Mesenchymal stem cell (in vitro differentiated cells and primary cell): ENCODE data around the gene TENM3.

Source experiments
- DNase-seq: peaks from one replicate; pipeline ENCODE4 v3.0.0-alpha.2; 2013
- H2AFZ ChIP-seq: one replicate; pipeline ENCODE4 v1.6.1; 2013; ENCODE audit warnings: low read depth, mild to moderate bottlenecking, control low read depth, inconsistent platforms, low read length, moderate library complexity
- H2AK5ac ChIP-seq: 2 replicates; pipeline ENCODE4 v1.6.1; 2013; ENCODE audit warnings: low read length, moderate library complexity, mild to moderate bottlenecking, inconsistent platforms; ENCODE audit not compliant: severe bottlenecking
- H2BK120ac ChIP-seq: one replicate; pipeline ENCODE4 v1.6.1; 2013; ENCODE audit warnings: low read depth, mild to moderate bottlenecking, inconsistent platforms, low read length, moderate library complexity
- H2BK12ac ChIP-seq, 2 experiments: one replicate each; pipeline ENCODE4 v1.6.1; 2013; ENCODE audit warnings: inconsistent platforms in 2 of 2, low read length in 2 of 2, mild to moderate bottlenecking in 2 of 2, moderate library complexity in 2 of 2, control low read depth in 1 of 2
- H2BK15ac ChIP-seq: one replicate; pipeline ENCODE4 v1.6.1; 2013; ENCODE audit warnings: mild to moderate bottlenecking, low read depth, inconsistent platforms; ENCODE audit not compliant: poor library complexity, severe bottlenecking
- H2BK5ac ChIP-seq: 2 replicates; pipeline ENCODE4 v1.6.1; 2013; ENCODE audit warnings: low read depth, mild to moderate bottlenecking, low read length, control low read depth, inconsistent platforms; ENCODE audit not compliant: poor library complexity, severe bottlenecking
- H3K14ac ChIP-seq, 2 experiments: one replicate each; pipeline ENCODE4 v1.6.1; 2013; ENCODE audit warnings: inconsistent platforms in 2 of 2, low read length in 2 of 2, control low read depth in 1 of 2, mild to moderate bottlenecking in 1 of 2, moderate library complexity in 1 of 2
- H3K18ac ChIP-seq, 2 experiments: one replicate each; pipeline ENCODE4 v1.6.1; 2013; ENCODE audit warnings: inconsistent platforms in 2 of 2, low read length in 2 of 2, control low read depth in 1 of 2, low read depth in 1 of 2, mild to moderate bottlenecking in 1 of 2
- H3K23ac ChIP-seq, 2 experiments: one replicate each; pipeline ENCODE4 v1.6.1; 2013; ENCODE audit warnings: inconsistent platforms in 2 of 2, low read length in 2 of 2, mild to moderate bottlenecking in 2 of 2, moderate library complexity in 2 of 2, control low read depth in 1 of 2
- H3K27ac ChIP-seq: 2 replicates; pipeline ENCODE4 v1.5.1; 2013; ENCODE audit warnings: mild to moderate bottlenecking, moderate library complexity, low read length, control low read depth, inconsistent platforms; ENCODE audit not compliant: poor library complexity, severe bottlenecking
- H3K27me3 ChIP-seq, 2 experiments: 2 replicates each; pipeline versions ENCODE4 v1.6.1 to v1.7.0; 2013; ENCODE audit warnings: low read length in 2 of 2, mild to moderate bottlenecking in 2 of 2, moderate library complexity in 2 of 2, control low read depth in 1 of 2, inconsistent platforms in 1 of 2; ENCODE audit not compliant: control insufficient read depth in 1 of 2, insufficient read depth in 1 of 2
- H3K36me3 ChIP-seq, 2 experiments: 2 replicates each; pipeline versions ENCODE4 v1.6.1 to v1.7.0; 2013; ENCODE audit warnings: low read length in 2 of 2, control low read depth in 1 of 2, inconsistent platforms in 1 of 2, low read depth in 1 of 2, mild to moderate bottlenecking in 1 of 2; ENCODE audit not compliant: insufficient read depth in 2 of 2, control insufficient read depth in 1 of 2
- H3K4ac ChIP-seq, 2 experiments: one replicate each; pipeline ENCODE4 v1.6.1; 2013; ENCODE audit warnings: inconsistent platforms in 2 of 2, low read length in 2 of 2, mild to moderate bottlenecking in 2 of 2, moderate library complexity in 2 of 2, control low read depth in 1 of 2, low read depth in 1 of 2
- H3K4me1 ChIP-seq: 2 replicates; pipeline ENCODE4 v1.6.1; 2013; ENCODE audit warnings: low read depth, low read length, control low read depth; ENCODE audit not compliant: control insufficient read depth, insufficient read depth
- H3K4me2 ChIP-seq: 2 replicates; pipeline ENCODE4 v1.6.1; 2013; ENCODE audit warnings: low read length, mild to moderate bottlenecking, inconsistent platforms; ENCODE audit not compliant: poor library complexity, severe bottlenecking
- H3K4me3 ChIP-seq, 2 experiments: 2 replicates each; pipeline versions ENCODE4 v1.5.1 to v1.7.0; 2013; ENCODE audit warnings: low read length in 2 of 2, mild to moderate bottlenecking in 2 of 2, control low read depth in 1 of 2, low read depth in 1 of 2; ENCODE audit not compliant: insufficient read depth in 1 of 2
- H3K79me1 ChIP-seq: replicated peaks from 2 replicates; pipeline ENCODE4 v1.6.1; 2013; ENCODE audit warnings: mild to moderate bottlenecking, control low read depth, low read length, inconsistent platforms; ENCODE audit not compliant: poor library complexity, severe bottlenecking
- H3K9ac ChIP-seq: 2 replicates; pipeline ENCODE4 v1.7.0; 2013; ENCODE audit warnings: mild to moderate bottlenecking, low read length, moderate library complexity
- H3K9me3 ChIP-seq: 2 replicates; pipeline ENCODE4 v1.7.0; 2013; ENCODE audit warnings: mild to moderate bottlenecking, low read length; ENCODE audit not compliant: control insufficient read depth
- H4K8ac ChIP-seq: one replicate; pipeline ENCODE4 v1.6.1; 2013; ENCODE audit warnings: inconsistent platforms, mild to moderate bottlenecking, low read length, moderate library complexity
- H4K91ac ChIP-seq: one replicate; pipeline ENCODE4 v1.6.1; 2013; ENCODE audit warnings: mild to moderate bottlenecking, low read length, inconsistent platforms
- WGBS: methylation state at CpG from one replicate; pipeline ENCODE4 v1.1.7; 2013; ENCODE audit warnings: mixed read lengths; 5-methylcytosine and 5-hydroxymethylcytosine counted together

The TENM3 gene

GRCh38 chr4:182694551-182694950, 451.3 kb downstream of the TENM3 start:
- Histone ChIP-seq H2AFZ (no peak overlapping the region), H3K4ac (no peak overlapping the region), H2BK12ac (no peak overlapping the region), H3K27me3 (no peaks in the 10 kb centered on the region), H2BK120ac (no peak overlapping the region), H3K4me2 (no peak overlapping the region), H3K9me3 (no peaks in the 10 kb centered on the region), H4K91ac (no peak overlapping the region), H2BK5ac (no peak overlapping the region), H2BK15ac (no peak overlapping the region), H3K18ac (no peak overlapping the region), H3K14ac (no peak overlapping the region), H3K9ac (no peak overlapping the region), H4K8ac (no peak overlapping the region), H3K4me3 (no peak overlapping the region), H3K4me1 (no peaks in the 10 kb centered on the region), H3K27ac (no peak overlapping the region), H3K23ac (no peak overlapping the region), H3K79me1 (no peaks in the 10 kb centered on the region), H3K36me3 (peaks cover 0 to 9% of the 10 kb centered on the region in 2 experiments), H2AK5ac (no peak overlapping the region)
- 95% methylated on average over 2 of the region's 2 CpGs for WGBS
- DNase-seq, result no peak

DNA sequence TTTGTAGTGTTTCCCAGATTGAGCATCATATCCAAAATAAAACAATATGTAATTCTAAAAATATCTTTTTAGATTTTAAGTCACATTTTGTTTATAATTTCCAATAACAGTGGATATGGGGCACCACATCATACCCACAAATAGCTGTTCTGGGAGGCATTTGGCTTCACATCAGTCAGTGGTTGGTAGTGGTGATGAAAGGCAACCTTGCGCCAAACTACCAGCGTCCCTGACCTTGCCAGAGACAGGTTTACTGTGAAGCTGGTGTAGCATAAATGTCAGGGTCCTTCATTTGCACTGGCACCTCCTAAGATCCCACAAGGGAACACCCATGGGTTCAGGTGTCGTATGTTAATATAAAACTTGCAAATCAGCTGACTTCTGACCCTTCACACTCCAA, 451.8 kb downstream of the TENM3 start:
- H3K4me1 ChIP-seq, result no peaks in the 10 kb centered on the region
- no peak overlapping the region for H2BK12ac ChIP-seq
- no peak overlapping the region for H3K14ac ChIP-seq
- peaks cover 0 to 6% of the 10 kb centered on the region in 2 experiments for H3K36me3 ChIP-seq
- no peak overlapping the region for H3K18ac ChIP-seq
- no peak overlapping the region for H3K4me3 ChIP-seq
- no peak overlapping the region for H3K4me2 ChIP-seq
- H2BK5ac ChIP-seq, result no peak overlapping the region
- H3K9me3 ChIP-seq, result no peaks in the 10 kb centered on the region
- no peak overlapping the region for H4K91ac ChIP-seq
- no peak overlapping the region for H4K8ac ChIP-seq
- no peak overlapping the region for H2BK120ac ChIP-seq
- no peak overlapping the region for H3K27ac ChIP-seq
- no peak overlapping the region for H3K4ac ChIP-seq
- no peak overlapping the region for H2AFZ ChIP-seq
- no peak overlapping the region for H3K9ac ChIP-seq
- no peak overlapping the region for H2BK15ac ChIP-seq
- no peak for DNase-seq
- H2AK5ac ChIP-seq, result no peak overlapping the region
- WGBS, result 94% methylated on average over 2 of the region's 3 CpGs
- H3K23ac ChIP-seq, result no peak overlapping the region
- H3K79me1 ChIP-seq, result no peaks in the 10 kb centered on the region
- no peaks in the 10 kb centered on the region for H3K27me3 ChIP-seq

GRCh38 chr4:182695842-182696241, 452.6 kb downstream of the TENM3 start:
- H2AK5ac ChIP-seq, result no peak overlapping the region
- no peak overlapping the region for H3K4ac ChIP-seq
- H3K27ac ChIP-seq, result no peak overlapping the region
- H2BK120ac ChIP-seq, result no peak overlapping the region
- no peak overlapping the region for H2AFZ ChIP-seq
- no peak overlapping the region for H2BK12ac ChIP-seq
- H3K4me2 ChIP-seq, result no peak overlapping the region
- H3K4me3 ChIP-seq, result no peak overlapping the region
- H2BK5ac ChIP-seq, result no peak overlapping the region
- H3K27me3 ChIP-seq, result no peaks in the 10 kb centered on the region
- no peak overlapping the region for H3K23ac ChIP-seq
- H3K4me1 ChIP-seq, result no peaks in the 10 kb centered on the region
- no peak overlapping the region for H3K18ac ChIP-seq
- DNase-seq, result peak; percentile 16
- no peaks in the 10 kb centered on the region for H3K9me3 ChIP-seq
- H4K8ac ChIP-seq, result no peak overlapping the region
- H2BK15ac ChIP-seq, result no peak overlapping the region
- 83% methylated on average over 1 of the region's 2 CpGs for WGBS
- no peak overlapping the region for H4K91ac ChIP-seq
- peaks cover 0 to 4% of the 10 kb centered on the region in 2 experiments for H3K36me3 ChIP-seq
- H3K9ac ChIP-seq, result no peak overlapping the region
- no peaks in the 10 kb centered on the region for H3K79me1 ChIP-seq
- H3K14ac ChIP-seq, result no peak overlapping the region

DNA sequence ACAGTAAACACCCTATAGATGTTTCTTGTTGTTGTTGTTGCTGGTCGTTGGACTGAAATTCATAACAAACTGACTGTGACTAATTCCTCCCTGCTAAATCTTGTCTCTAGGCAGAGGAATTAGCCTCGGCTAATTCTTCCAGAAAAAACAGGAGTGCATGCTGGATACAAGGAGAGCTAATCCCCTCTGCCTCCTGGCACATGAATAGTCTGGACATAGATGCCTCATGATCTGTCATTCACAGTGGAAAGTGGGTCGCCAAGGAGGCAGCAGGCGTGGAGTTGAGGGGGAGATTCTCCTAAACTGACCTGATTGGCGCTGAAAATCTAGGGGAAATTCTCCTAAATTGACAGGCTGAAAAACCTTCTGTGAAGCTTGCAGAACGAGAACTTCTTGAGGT, 453.9 kb downstream of the TENM3 start:
- Histone ChIP-seq H3K23ac (no peak overlapping the region), H3K27ac (no peak overlapping the region), H2BK12ac (no peak overlapping the region), H3K4me1 (no peaks in the 10 kb centered on the region), H3K14ac (no peak overlapping the region), H2BK120ac (no peak overlapping the region), H2BK5ac (no peak overlapping the region), H3K79me1 (no peaks in the 10 kb centered on the region), H3K9ac (no peak overlapping the region), H3K4me2 (no peak overlapping the region), H4K91ac (no peak overlapping the region), H2AFZ (no peak overlapping the region), H3K4me3 (no peak overlapping the region), H2BK15ac (no peak overlapping the region), H3K4ac (no peak overlapping the region), H4K8ac (peak overlapping the region; percentile 4), H3K18ac (no peak overlapping the region), H3K27me3 (no peaks in the 10 kb centered on the region), H2AK5ac (no peak overlapping the region), H3K36me3 (peaks cover 0 to 4% of the 10 kb centered on the region in 2 experiments), H3K9me3 (no peaks in the 10 kb centered on the region)
- WGBS, result 87% methylated on average over 6 of the region's 6 CpGs
- DNase-seq, result no peak
